ENCODE data around the gene ERRFI1.

DNA sequence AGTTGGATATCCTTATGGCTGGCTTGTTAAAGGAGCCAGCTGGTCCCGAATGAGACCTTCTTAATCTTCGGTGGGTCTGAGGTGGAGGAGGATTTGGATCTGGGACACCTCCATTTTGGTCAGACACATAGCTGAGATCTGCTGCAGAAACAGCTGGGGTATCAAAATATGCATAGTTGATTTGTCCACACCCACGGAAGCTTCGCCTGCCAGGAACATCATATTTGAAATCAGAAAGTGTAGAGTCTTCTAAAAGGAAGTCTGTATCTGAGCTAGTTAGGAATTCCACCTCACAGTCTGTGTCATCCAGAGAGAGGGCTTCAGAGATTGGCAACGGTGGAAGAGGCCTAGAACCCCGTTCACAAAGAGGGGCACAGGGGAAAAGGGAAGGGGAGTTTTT, 12.3 kb downstream of the ERRFI1 start:
- no peak for TF ChIP-seq RXRA (IDR thresholded peaks at IDR 0.05; ENCODE audit: insufficient read depth, low read depth, low read length)
- no peak for TF ChIP-seq GTF2F1 (IDR thresholded peaks at IDR 0.05; ENCODE audit: borderline replicate concordance, low read depth, low read length)
- TF ChIP-seq, protein P1, sequence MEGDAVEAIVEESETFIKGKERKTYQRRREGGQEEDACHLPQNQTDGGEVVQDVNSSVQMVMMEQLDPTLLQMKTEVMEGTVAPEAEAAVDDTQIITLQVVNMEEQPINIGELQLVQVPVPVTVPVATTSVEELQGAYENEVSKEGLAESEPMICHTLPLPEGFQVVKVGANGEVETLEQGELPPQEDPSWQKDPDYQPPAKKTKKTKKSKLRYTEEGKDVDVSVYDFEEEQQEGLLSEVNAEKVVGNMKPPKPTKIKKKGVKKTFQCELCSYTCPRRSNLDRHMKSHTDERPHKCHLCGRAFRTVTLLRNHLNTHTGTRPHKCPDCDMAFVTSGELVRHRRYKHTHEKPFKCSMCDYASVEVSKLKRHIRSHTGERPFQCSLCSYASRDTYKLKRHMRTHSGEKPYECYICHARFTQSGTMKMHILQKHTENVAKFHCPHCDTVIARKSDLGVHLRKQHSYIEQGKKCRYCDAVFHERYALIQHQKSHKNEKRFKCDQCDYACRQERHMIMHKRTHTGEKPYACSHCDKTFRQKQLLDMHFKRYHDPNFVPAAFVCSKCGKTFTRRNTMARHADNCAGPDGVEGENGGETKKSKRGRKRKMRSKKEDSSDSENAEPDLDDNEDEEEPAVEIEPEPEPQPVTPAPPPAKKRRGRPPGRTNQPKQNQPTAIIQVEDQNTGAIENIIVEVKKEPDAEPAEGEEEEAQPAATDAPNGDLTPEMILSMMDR (IDR thresholded peaks at IDR 0.05; ENCODE audit: control extremely low read depth in 1 of 3, insufficient read depth in 1 of 3, low read depth in 1 of 3, low read length in 3 of 3) = no peak
- no peak for TF ChIP-seq EZH2 (IDR thresholded peaks at IDR 0.05; ENCODE audit: low read depth, low read length, severe bottlenecking)
- TF ChIP-seq HDAC2 (IDR thresholded peaks at IDR 0.05; ENCODE audit: borderline replicate concordance in 1 of 2, low read depth in 2 of 2, low read length in 2 of 2) = no peak
- TF ChIP-seq SP1 (IDR thresholded peaks at IDR 0.05; ENCODE audit: low read depth, low read length) = no peak
- no peak for TF ChIP-seq POLR2AphosphoS5 (IDR thresholded peaks at IDR 0.05; ENCODE audit: low read depth, low read length)
- TF ChIP-seq, protein P2, sequence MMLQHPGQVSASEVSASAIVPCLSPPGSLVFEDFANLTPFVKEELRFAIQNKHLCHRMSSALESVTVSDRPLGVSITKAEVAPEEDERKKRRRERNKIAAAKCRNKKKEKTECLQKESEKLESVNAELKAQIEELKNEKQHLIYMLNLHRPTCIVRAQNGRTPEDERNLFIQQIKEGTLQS (IDR thresholded peaks at IDR 0.05; ENCODE audit: insufficient read depth, low read depth, low read length) = no peak

All from H1 (cell line).